Activated CD8-positive, alpha-beta memory T cell treated with anti-CD3 and anti-CD28 coated beads, Interleukin-2, amount 50 U/mL, for 1 hour (primary cell): ENCODE data around the gene PIANP.
"Not testable (repeated sequence)": the region's sequence is repeated elsewhere in the genome, so short reads cannot be mapped to it uniquely, and the experiment has no call there.

Experiments
- DNase-seq: peaks from one replicate; pipeline ENCODE4 v3.0.0-alpha.2; 2020; ENCODE audit errors: extremely low read depth

Gene PIANP, protein sequence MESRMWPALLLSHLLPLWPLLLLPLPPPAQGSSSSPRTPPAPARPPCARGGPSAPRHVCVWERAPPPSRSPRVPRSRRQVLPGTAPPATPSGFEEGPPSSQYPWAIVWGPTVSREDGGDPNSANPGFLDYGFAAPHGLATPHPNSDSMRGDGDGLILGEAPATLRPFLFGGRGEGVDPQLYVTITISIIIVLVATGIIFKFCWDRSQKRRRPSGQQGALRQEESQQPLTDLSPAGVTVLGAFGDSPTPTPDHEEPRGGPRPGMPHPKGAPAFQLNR

DNA sequence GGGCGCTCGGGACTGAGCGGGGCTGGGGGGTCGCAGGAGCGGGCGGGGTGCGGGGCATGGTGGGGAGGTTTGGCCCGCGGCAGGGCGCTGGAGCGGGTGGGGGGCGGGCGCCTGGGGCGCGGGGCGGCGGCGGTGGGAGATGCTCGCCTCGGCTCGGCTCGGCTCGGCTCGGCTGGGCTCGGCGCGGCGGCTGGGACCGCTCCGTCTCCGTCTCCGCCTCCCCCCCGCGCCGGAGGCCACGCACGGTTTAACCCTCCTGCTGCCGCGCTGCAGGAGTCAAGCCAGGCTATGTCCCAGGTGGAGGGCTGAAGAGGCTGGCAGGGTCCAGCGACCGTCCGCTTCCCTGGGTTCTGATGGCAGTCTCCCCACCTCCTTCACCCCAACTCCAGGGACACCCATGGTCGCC lies at the start of gene PIANP:
Gene PIANP, minus strand, starts transcription at position 170 of the 406 bp plus-strand sequence. CDS start 2,754 bp downstream, outside the sequence.
- no peak for DNase-seq

DNA sequence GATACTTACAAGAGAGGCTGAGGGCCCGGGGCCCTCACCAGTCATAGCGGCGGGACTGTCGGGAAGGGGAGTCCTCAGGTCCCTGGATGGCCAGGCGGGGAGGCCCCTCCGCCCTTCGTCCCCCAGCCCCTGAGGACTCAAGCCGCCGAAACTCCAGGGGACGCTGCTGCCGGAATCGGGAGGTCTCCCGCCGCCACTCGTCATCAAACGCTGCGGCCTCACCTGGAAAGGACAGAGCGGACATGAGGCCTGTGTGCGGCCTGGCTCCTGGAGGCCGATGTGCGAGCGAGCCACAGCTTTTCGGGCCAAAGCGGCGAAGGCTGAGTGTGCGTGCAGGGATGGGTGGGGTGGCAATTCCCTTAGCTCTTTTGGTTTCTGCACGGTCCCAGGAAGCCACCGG lies 48.1 kb upstream of the PIANP start:
- DNase-seq, result no peak

GRCh38 chr12:6747216-6747615 lies 46.6 kb upstream of the PIANP start:
- DNase-seq, result no peak

- DNase-seq, result no peak
These were observed 45.3 kb upstream of the PIANP start for GRCh38 chr12:6745741-6746525.

GRCh38 chr12:6743300-6743699 lies 42.7 kb upstream of the PIANP start:
- DNase-seq, result not testable (repeated sequence)

DNA sequence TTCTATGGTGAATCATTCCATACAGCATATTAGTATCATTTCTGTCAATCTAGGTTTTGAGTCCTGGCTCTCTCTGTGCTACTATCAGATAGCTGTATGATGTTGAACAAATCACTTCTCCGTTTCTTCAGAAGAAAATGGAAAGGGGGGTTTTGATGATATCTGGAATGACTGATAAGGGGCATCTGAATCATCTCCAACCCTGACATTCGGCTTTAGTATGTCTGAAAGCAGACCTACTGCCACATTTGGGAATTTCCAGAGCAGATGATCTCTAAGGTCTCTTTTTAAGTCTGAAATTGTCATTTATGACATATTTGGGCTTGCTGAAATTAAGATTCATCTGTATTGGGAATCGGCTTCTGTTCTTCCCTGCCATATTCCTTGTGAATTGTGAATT lies 42.2 kb upstream of the PIANP start:
- no peak for DNase-seq

DNA sequence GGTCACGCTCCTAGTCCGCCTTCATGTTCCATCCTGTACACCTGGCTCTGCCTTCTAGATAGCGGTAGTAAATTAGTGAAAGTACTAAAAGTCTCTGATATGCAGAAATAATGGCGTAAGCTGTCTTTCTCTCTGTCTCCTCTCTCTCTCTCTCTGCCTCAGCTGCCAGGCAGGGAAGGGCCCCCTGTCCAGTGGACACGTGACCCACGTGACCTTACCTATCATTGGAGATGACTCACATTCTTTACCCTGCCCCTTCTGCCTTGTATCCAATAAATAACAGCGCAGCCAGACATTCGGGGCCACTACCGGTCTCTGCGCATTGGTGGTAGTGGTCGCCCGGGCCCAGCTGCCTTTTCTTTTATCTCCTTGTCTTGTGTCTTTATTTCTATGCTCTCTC lies 41.5 kb upstream of the PIANP start:
- not testable (repeated sequence) for DNase-seq

- no peak for DNase-seq
These were observed 36.1 kb upstream of the PIANP start for GRCh38 chr12:6736754-6737153.

DNA sequence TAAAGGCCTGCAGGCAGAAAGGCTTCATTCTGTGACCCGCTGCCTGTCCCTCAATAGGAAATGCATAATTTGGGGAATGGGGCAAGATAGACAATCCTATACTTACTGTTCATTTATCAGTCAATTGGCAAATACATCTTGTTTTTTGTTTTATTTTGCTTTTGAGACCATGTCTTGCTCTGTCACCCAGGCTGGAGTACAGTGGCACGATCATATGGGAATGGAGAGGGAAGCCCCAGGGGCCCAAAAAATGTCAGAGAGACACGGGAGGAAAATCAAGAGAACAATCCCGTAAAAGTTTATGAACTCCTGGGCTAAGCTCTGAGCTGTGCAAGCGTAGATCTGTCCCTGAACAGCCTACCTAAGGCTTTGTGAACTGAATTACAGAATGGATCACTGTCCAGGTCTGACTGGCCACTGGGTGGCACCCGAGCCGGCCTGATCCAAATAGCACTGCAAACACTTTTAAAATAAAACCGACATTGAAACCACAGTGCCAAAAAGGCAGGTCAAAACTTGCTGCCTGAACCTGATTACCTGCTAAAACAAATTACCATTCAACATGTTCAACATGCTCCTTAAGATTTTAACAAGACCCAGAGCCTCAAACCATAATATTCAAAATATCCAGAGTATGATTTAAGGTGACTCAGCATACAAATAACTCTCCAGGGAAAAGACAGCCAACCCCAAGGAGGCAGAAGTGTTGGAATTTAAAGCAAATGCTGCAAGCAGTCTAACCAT lies 35.0 kb upstream of the PIANP start:
- no peak for DNase-seq

DNA sequence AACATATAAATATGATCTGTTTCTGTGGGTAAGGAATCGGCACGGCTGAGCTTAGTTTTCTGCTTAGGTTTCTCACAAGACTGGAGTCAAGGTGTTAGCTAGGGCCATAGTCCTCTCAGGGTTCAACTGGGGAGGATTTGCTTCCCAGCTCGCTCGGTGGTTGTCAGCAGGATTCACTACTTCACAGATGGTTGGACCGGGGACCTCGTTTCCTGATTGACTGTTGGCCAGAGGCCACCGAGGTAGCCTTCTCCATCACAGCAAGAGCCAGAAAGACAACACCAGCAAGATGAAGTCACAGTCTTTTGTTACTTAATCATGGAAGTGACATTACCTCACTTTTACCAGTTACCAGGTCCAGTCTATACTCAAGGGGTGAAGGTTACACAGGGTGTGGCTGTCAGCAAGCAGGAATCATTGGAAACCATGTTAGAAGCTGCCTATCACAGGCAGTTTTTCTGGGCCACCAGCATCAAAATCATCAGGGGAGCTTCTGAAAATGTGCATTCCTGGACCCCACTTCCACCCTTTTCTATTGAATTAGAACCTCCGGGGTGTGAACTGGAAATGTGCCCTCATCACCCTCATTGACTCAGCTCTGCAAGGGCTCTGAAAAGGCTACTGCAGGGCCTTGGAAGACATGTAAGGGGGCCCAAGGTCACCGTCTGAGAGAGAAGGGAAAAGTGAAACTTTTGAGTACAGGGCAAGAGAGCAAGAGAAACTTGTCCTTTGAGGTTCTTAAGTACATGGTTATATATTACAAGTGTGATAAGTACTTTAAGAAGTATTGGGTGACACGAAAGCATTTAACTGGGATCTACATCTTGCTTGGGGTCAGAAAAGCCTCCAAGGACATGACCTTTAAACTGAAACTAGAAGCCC lies 34.1 kb upstream of the PIANP start:
- DNase-seq, result no peak

DNA sequence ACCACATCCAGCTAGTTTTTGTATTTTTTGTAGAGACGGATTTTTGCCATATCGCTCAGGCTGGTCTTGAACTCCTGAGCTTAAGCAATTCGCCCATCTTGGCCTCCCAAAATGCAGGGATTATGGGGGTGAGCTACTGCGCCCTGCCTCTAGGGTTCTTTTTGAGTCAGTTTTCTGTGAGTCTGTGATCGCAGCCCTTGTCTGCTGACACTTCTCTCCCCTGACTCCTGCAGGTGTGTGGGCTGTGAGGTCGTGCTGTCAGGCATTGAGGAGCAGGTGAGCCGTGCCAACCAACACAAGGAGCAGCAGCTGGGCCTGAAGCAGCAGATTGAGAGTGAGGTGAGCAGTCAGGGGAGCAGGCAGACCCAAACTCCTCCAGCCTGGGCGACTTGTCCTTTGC lies 29.6 kb upstream of the PIANP start:
- no peak for DNase-seq

GRCh38 chr12:6729186-6729585 lies 28.6 kb upstream of the PIANP start:
- DNase-seq, result no peak

DNA sequence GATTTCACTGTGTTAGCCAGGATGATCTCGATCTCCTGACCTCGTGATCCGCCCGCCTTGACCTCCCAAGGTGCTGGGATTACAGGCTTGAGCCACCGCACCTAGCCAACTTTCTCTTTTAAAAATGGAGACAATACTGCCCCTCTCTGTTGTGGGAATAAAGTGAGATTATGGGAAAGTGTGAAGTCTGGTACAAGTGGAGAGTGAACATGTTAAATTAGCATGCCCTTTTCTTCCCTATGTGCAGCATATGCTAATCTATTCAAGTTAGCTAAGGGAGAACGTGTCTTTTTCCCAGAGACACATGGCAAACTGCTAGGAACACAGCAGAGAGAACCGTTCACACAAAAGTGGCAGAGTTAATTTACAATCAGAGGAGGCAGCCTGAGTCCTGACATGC lies 24.7 kb upstream of the PIANP start:
- no peak for DNase-seq

GRCh38 chr12:6724409-6724797 lies 23.8 kb upstream of the PIANP start:
- DNase-seq, result no peak

DNA sequence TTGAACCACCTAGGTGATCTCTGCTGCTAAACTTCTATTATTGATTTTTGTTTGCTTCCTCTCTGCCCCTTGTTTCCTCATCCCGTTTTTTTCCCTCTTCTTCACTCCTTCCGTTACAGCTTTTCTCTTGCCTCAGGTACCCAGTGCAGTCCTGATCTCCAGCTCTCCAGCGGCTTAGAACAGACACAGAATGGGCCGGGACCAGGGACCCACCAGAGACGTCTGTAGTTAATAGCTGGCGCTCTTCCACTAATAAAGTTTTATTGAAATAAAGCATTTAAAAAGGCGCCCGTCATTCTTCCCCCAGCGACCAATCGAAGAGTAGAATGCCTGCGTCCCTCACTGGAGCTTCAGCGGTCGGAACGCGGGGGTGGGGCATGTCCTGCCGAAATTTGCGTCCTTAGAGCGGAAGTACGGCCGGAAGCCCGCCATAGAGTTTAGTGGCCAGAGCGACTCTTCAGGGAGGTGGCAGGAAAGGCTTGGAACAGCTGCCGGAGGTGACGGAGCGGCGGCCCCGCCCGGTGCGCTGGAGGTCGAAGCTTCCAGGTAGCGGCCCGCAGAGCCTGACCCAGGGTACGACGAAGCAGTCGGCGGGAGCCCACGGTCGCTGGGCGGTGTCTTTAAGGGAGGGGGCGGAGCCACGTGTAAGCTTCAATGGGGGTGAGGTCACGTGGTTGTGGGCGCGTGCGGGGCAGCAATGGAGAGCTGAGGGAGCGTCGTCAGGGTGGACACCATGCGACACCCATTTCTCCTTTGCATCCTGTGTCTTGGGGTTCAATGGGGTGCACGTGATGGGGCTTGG lies 23.2 kb upstream of the PIANP start, which contains the start of gene COPS7A:
Gene COPS7A, plus strand, starts transcription at position 440 of the 802 bp plus-strand sequence. CDS start 611 bp downstream, outside the sequence.
- peak; percentile 90 for DNase-seq

GRCh38 chr12:6722863-6723262 lies 22.2 kb upstream of the PIANP start:
- DNase-seq, result no peak

GRCh38 chr12:6716874-6717437 lies 16.3 kb upstream of the PIANP start:
- DNase-seq, result no peak

DNA sequence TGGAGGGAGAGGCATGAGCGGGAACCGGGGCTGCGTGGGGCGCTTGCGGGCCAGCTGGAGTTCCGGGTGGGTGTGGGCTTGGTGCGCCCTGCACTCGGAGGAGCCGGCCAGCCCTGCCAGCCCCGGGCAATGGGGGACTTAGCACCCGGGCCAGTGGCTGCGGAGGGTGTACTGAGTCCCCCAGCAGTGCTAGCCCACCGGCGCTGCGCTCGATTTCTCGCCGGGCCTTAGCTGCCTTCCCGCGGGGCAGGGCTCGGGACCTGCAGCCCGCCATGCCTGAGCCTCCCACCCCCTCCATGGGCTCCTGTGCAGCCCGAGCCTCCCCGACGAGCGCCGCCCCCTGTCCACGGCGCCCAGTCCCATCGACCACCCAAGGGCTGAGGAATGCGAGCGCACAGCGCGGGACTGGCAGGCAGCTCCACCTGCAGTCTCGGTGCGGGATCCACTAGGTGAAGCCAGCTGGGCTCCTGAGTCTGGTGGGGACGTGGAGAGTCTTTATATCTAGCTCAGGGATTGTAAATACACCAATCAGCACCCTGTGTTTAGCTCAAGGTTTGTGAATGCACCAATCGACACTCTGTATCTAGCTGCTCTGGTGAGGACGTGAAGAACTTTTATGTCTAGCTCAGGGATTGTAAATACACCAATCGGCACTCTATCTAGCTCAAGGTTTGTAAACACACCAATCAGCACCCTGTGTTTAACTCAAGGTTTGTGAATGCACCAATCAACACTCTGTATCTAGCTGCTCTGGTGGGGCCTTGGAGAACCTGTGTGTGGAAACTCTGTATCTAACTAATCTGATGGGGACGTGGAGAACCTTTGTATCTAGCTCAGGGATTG lies 15.6 kb upstream of the PIANP start:
- not testable (repeated sequence) for DNase-seq

- DNase-seq, result no peak
These were observed 8.4 kb upstream of the PIANP start for GRCh38 chr12:6708960-6709394.
